Right lobe of liver (tissue), 4 donors: ENCODE data around the gene METTL24.

Source experiments
- POLR2A ChIP-seq: fragments of 450-650 bp; IDR thresholded peaks from one replicate; pipeline ENCODE4 v1.6.1; 2017; ENCODE audit warnings: antibody characterized with exemption, mild to moderate bottlenecking
- TF ChIP-seq, protein P1 (sequence below), 4 donors: fragments of 200-600 bp in 3 of 4; fragments of 450-650 bp in 1 of 4; IDR thresholded peaks; one replicate each; pipeline versions ENCODE4 v1.5.1 to v1.8.0; 2016 to 2022; ENCODE audit warnings: antibody characterized with exemption in 4 of 4, mild to moderate bottlenecking in 2 of 4
- donor health status: DM: no; HTN: no; CAD: no.
- donor health status: DM: no; HTN: no; CAD: no.
- donor health status: DM: no; HTN: yes; CAD: no.

GRCh38 chr6:110398778-110399177 lies 40.6 kb upstream of the METTL24 start:
- TF ChIP-seq, protein P1, sequence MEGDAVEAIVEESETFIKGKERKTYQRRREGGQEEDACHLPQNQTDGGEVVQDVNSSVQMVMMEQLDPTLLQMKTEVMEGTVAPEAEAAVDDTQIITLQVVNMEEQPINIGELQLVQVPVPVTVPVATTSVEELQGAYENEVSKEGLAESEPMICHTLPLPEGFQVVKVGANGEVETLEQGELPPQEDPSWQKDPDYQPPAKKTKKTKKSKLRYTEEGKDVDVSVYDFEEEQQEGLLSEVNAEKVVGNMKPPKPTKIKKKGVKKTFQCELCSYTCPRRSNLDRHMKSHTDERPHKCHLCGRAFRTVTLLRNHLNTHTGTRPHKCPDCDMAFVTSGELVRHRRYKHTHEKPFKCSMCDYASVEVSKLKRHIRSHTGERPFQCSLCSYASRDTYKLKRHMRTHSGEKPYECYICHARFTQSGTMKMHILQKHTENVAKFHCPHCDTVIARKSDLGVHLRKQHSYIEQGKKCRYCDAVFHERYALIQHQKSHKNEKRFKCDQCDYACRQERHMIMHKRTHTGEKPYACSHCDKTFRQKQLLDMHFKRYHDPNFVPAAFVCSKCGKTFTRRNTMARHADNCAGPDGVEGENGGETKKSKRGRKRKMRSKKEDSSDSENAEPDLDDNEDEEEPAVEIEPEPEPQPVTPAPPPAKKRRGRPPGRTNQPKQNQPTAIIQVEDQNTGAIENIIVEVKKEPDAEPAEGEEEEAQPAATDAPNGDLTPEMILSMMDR (IDR thresholded peaks at IDR 0.05) = no peak
- no peak for TF ChIP-seq POLR2A
